ENCODE measurements around the gene WBP1. TPM values are rescaled to one million over a fixed set of nuclear protein-coding genes. Genes with fewer than 3 reads are reported as not detected.
A peak's percentile ranks its signal among the peaks of the same experiment; 100 is the strongest.

The WBP1 gene
- total RNA-seq, 1 experiment from 2014 or later = 64.4 TPM

DNA sequence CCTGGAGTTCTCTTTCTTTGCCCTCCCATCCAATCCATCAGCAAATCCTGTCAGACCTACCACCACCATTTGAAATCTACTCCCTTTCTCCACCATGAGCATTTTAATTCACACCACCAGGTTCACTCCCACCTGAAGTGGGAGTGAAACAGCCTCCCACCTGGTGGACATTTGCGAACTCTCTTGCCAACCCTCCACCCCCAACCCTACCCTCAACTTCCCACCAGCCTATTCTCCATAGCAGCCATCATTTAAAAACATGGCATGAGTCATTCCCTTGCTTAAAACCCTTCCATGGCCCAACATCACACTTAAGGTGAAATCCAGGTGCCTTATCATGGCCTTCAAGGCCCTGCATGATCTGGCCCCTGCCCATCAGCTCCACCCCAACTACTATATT is 20.0 kb upstream of the WBP1 start:
- Histone ChIP-seq H3K4me2 (ENCODE audit: low read length) (peak overlapping the region; percentile 98; the same call in 1 of the 2 replicates), H3K9me3 (ENCODE audit: low read length) (no peaks in the 10 kb centered on the region), H3K36me3 (ENCODE audit: low read depth, low read length) (peaks cover 11% of the 10 kb centered on the region; the same call in 1 of the 2 replicates), H3K4me1 (ENCODE audit: insufficient read depth, low read length) (peaks cover 26% of the 10 kb centered on the region), H3K9ac (ENCODE audit: low read length) (no peak overlapping the region), H4K20me1 (ENCODE audit: low read length) (peaks cover 26% of the 10 kb centered on the region), H3K9me2 (replicated peaks; ENCODE audit: low read length) (no peaks in the 10 kb centered on the region), H2AFZ (ENCODE audit: low read length) (no peak overlapping the region), H3K27ac (ENCODE audit: low read length) (no peak overlapping the region), H3K4me3 (ENCODE audit: low read length) (no peak overlapping the region), H3K79me2 (ENCODE audit: low read length) (peaks cover 82% of the 10 kb centered on the region), H3F3A (ENCODE audit: low read length, unreplicated experiment) (no peaks in the 10 kb centered on the region), H3K27me3 (ENCODE audit: low read length) (no peaks in the 10 kb centered on the region)
- ChIA-PET CTCF (no interaction called here), POLR2A (ENCODE audit: unreplicated experiment) (no interaction called here)
- no peak for DNase-seq
- no peak for ATAC-seq
- TF ChIP-seq, protein P1, sequence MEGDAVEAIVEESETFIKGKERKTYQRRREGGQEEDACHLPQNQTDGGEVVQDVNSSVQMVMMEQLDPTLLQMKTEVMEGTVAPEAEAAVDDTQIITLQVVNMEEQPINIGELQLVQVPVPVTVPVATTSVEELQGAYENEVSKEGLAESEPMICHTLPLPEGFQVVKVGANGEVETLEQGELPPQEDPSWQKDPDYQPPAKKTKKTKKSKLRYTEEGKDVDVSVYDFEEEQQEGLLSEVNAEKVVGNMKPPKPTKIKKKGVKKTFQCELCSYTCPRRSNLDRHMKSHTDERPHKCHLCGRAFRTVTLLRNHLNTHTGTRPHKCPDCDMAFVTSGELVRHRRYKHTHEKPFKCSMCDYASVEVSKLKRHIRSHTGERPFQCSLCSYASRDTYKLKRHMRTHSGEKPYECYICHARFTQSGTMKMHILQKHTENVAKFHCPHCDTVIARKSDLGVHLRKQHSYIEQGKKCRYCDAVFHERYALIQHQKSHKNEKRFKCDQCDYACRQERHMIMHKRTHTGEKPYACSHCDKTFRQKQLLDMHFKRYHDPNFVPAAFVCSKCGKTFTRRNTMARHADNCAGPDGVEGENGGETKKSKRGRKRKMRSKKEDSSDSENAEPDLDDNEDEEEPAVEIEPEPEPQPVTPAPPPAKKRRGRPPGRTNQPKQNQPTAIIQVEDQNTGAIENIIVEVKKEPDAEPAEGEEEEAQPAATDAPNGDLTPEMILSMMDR (conservative IDR thresholded peaks at IDR 0.05; ENCODE audit: low read depth, low read length) = no peak
- TF ChIP-seq EZH2phosphoT487 (IDR thresholded peaks at IDR 0.05; ENCODE audit: borderline replicate concordance, low read length) (no peak), EZH2 (IDR thresholded peaks at IDR 0.05; ENCODE audit: low read length, unreplicated experiment) (no peak)
- no TSS peak for BruUV-seq (replicated peaks)
- intact Hi-C loops (cut with micrococcal nuclease) = no loop called here

DNA sequence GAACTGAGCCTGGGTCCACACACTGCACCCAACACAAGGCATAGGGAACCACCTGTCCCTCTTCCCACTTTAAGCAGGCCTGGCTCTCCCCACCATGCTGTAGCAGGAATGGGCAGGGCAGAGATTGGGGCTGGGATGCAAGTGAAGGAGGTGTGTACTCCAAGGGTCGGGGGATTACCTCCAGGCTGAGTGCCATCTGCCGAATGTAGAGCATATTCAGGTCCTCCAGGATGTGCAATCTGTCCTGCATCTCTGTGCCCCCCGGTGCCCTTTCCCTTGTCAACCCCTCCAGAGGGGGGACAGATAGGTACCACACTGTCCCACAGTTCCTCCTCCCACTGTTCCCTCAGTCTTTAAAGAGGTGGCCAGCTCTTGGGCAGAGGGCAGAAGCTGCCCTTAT is 18.9 kb upstream of the WBP1 start:
- TF ChIP-seq EZH2 (IDR thresholded peaks at IDR 0.05; ENCODE audit: low read length, unreplicated experiment) = no peak
- TF ChIP-seq, protein P1 (conservative IDR thresholded peaks at IDR 0.05; ENCODE audit: low read depth, low read length) = no peak
- TF ChIP-seq EZH2phosphoT487 (IDR thresholded peaks at IDR 0.05; ENCODE audit: borderline replicate concordance, low read length) = no peak
- no peaks in the 10 kb centered on the region for H3K9me2 ChIP-seq (replicated peaks; ENCODE audit: low read length)
- H3K4me1 ChIP-seq (ENCODE audit: insufficient read depth, low read length) = peaks cover 33% of the 10 kb centered on the region
- peak overlapping the region; percentile 73 for H3K4me3 ChIP-seq (ENCODE audit: low read length)
- H4K20me1 ChIP-seq (ENCODE audit: low read length) = peaks cover 26% of the 10 kb centered on the region
- DNase-seq (no peak), ATAC-seq (no peak)
- H3K79me2 ChIP-seq (ENCODE audit: low read length) = peaks cover 74% of the 10 kb centered on the region
- peak overlapping the region; percentile 89 for H3K9ac ChIP-seq (ENCODE audit: low read length)
- peak overlapping the region; percentile 98 for H3K4me2 ChIP-seq (ENCODE audit: low read length)
- no peak overlapping the region for H2AFZ ChIP-seq (ENCODE audit: low read length)
- peaks cover 11% of the 10 kb centered on the region; the same call in 1 of the 2 replicates for H3K36me3 ChIP-seq (ENCODE audit: low read depth, low read length)
- H3K9me3 ChIP-seq (ENCODE audit: low read length) = no peaks in the 10 kb centered on the region
- intact Hi-C loops (cut with micrococcal nuclease) = no loop called here
- ChIA-PET POLR2A (ENCODE audit: unreplicated experiment) (no interaction called here), CTCF (no interaction called here)
- no peaks in the 10 kb centered on the region for H3F3A ChIP-seq (ENCODE audit: low read length, unreplicated experiment)
- BruUV-seq (replicated peaks) = no TSS peak
- H3K27me3 ChIP-seq (ENCODE audit: low read length) = no peaks in the 10 kb centered on the region
- no peak overlapping the region for H3K27ac ChIP-seq (ENCODE audit: low read length)

DNA sequence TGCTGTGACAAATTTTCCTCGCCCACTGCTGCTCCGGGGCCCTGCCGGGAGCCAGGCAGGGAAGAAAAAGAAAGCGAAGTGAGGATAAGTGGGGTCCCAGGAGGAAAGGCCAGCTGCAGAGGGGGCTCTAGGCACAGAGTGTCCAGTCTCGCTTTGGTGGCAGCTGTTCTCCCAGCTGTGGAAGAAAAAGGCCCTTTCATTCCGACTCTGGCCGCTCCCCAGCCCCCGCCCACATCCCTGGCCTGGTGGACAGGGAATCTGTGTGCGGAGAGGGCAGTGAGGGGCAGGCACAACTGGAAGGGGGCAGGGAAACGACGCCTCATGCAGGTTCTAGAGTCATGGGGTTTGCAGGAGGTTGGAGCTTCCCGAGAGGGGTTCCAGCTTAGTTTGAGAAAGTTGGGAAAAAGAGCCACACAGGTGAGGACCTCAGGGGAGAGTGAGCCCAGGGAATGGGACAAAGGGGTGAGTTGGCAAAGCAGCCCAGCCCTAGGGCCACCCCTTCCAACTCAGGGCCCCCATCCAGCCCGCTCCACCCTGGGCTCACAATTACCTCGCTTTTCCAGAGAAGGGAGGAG is 18.3 kb upstream of the WBP1 start:
- peaks cover 68% of the 10 kb centered on the region for H3K79me2 ChIP-seq (ENCODE audit: low read length)
- H3K27me3 ChIP-seq (ENCODE audit: low read length) = no peaks in the 10 kb centered on the region
- H3K9ac ChIP-seq (ENCODE audit: low read length) = peak overlapping the region; percentile 89
- ATAC-seq (peak; percentile 5; the same call in 1 of the 2 replicates), DNase-seq (no peak)
- H3K27ac ChIP-seq (ENCODE audit: low read length) = peak overlapping the region; percentile 85; the same call in 1 of the 2 replicates
- ChIA-PET POLR2A (ENCODE audit: unreplicated experiment) (interaction anchor here (0.5 to 1.0 kb wide), 5 partner anchors 15 to 49 kb away, joined by 3 to 5 read pairs (median 4); partner anchors contain the start of genes INO80B and WBP1), CTCF (interaction anchor here (0.5 to 0.9 kb wide), 2 partner anchors 27 to 193 kb away, joined by 3 to 10 read pairs; no protein-coding TSS in a partner anchor)
- TF ChIP-seq EZH2phosphoT487 (IDR thresholded peaks at IDR 0.05; ENCODE audit: borderline replicate concordance, low read length) (no peak), EZH2 (IDR thresholded peaks at IDR 0.05; ENCODE audit: low read length, unreplicated experiment) (no peak)
- TF ChIP-seq, protein P1 (conservative IDR thresholded peaks at IDR 0.05; ENCODE audit: low read depth, low read length) = no peak
- no peaks in the 10 kb centered on the region for H3F3A ChIP-seq (ENCODE audit: low read length, unreplicated experiment)
- peaks cover 26% of the 10 kb centered on the region for H4K20me1 ChIP-seq (ENCODE audit: low read length)
- H3K4me1 ChIP-seq (ENCODE audit: insufficient read depth, low read length) = peaks cover 34% of the 10 kb centered on the region
- H3K4me2 ChIP-seq (ENCODE audit: low read length) = peak overlapping the region; percentile 98
- peak overlapping the region; percentile 85; the same call in 1 of the 2 replicates for H2AFZ ChIP-seq (ENCODE audit: low read length)
- BruUV-seq (replicated peaks) = no TSS peak
- no peaks in the 10 kb centered on the region for H3K9me3 ChIP-seq (ENCODE audit: low read length)
- intact Hi-C loops (cut with micrococcal nuclease) = loop anchor here (1.0 to 2.0 kb wide), 2 partner anchors 14 to 19 kb away; partner anchors contain the start of genes C2orf81 and WDR54
- H3K9me2 ChIP-seq (replicated peaks; ENCODE audit: low read length) = no peaks in the 10 kb centered on the region
- H3K36me3 ChIP-seq (ENCODE audit: low read depth, low read length) = peaks cover 11% of the 10 kb centered on the region; the same call in 1 of the 2 replicates
- H3K4me3 ChIP-seq (ENCODE audit: low read length) = peak overlapping the region; percentile 73

Measured in PC-3 (cell line).